ENCODE results near the gene SNX32.
A peak's percentile ranks its signal among the peaks of the same experiment; 100 is the strongest.
"Not testable (repeated sequence)": the region's sequence is repeated elsewhere in the genome, so short reads cannot be mapped to it uniquely, and the experiment has no call there.

The SNX32 gene

GRCh38 chr11:65817835-65818680 is 15.7 kb upstream of the SNX32 start:
- peaks cover 39% of the 10 kb centered on the region for H3K4me1 Mint-ChIP-seq
- peak; percentile 99 for DNase-seq
- peaks cover 11% of the 10 kb centered on the region for H3K36me3 Mint-ChIP-seq (ENCODE audit: low read depth)
- H3K27me3 Mint-ChIP-seq (ENCODE audit: low read depth, poor library complexity): peaks cover 26% of the 10 kb centered on the region
- H3K4me3 Mint-ChIP-seq: peak overlapping the region; percentile 87
- no peaks in the 10 kb centered on the region for H3K9me3 Mint-ChIP-seq
- no peak overlapping the region for H3K27ac Mint-ChIP-seq
- peak; percentile 99 for TF ChIP-seq CTCF (IDR thresholded peaks at IDR 0.05)

GRCh38 chr11:65821107-65821506 is 12.7 kb upstream of the SNX32 start:
- H3K4me3 Mint-ChIP-seq: no peak overlapping the region
- no peak for TF ChIP-seq CTCF (IDR thresholded peaks at IDR 0.05)
- no peak for DNase-seq
- peaks cover 6% of the 10 kb centered on the region for H3K36me3 Mint-ChIP-seq (ENCODE audit: low read depth)
- H3K9me3 Mint-ChIP-seq: no peaks in the 10 kb centered on the region
- peaks cover 34% of the 10 kb centered on the region for H3K4me1 Mint-ChIP-seq
- H3K27ac Mint-ChIP-seq: peak overlapping the region; percentile 54
- peaks cover 25% of the 10 kb centered on the region for H3K27me3 Mint-ChIP-seq (ENCODE audit: low read depth, poor library complexity)

GRCh38 chr11:65822776-65823528 is 10.8 kb upstream of the SNX32 start:
- Mint-ChIP-seq H3K27me3 (ENCODE audit: low read depth, poor library complexity) (peaks cover 9% of the 10 kb centered on the region), H3K36me3 (ENCODE audit: low read depth) (no peaks in the 10 kb centered on the region), H3K27ac (no peak overlapping the region), H3K4me3 (no peak overlapping the region), H3K4me1 (peaks cover 18% of the 10 kb centered on the region), H3K9me3 (no peaks in the 10 kb centered on the region)
- no peak for TF ChIP-seq CTCF (IDR thresholded peaks at IDR 0.05)
- no peak for DNase-seq

- Mint-ChIP-seq H3K4me1 (peaks cover 21% of the 10 kb centered on the region), H3K27me3 (ENCODE audit: low read depth, poor library complexity) (peaks cover 16% of the 10 kb centered on the region), H3K4me3 (no peak overlapping the region), H3K27ac (no peak overlapping the region), H3K36me3 (ENCODE audit: low read depth) (no peaks in the 10 kb centered on the region), H3K9me3 (no peaks in the 10 kb centered on the region)
- no peak for TF ChIP-seq CTCF (IDR thresholded peaks at IDR 0.05)
- DNase-seq: no peak
Observed at GRCh38 chr11:65826984-65827735, 6.6 kb upstream of the SNX32 start.

GRCh38 chr11:65829459-65829858 is 4.3 kb upstream of the SNX32 start:
- no peaks in the 10 kb centered on the region for H3K36me3 Mint-ChIP-seq (ENCODE audit: low read depth)
- no peak overlapping the region for H3K27ac Mint-ChIP-seq
- no peaks in the 10 kb centered on the region for H3K9me3 Mint-ChIP-seq
- no peak for TF ChIP-seq CTCF (IDR thresholded peaks at IDR 0.05)
- peaks cover 21% of the 10 kb centered on the region for H3K27me3 Mint-ChIP-seq (ENCODE audit: low read depth, poor library complexity)
- H3K4me3 Mint-ChIP-seq: no peak overlapping the region
- DNase-seq: no peak
- peaks cover 21% of the 10 kb centered on the region for H3K4me1 Mint-ChIP-seq

GRCh38 chr11:65832231-65832630 is 1.5 kb upstream of the SNX32 start:
- H3K4me3 Mint-ChIP-seq: peak overlapping the region; percentile 16

More at GRCh38 chr11:65832231-65832630, 1.5 kb upstream of the SNX32 start:
- not testable (repeated sequence) for DNase-seq; H3K27ac Mint-ChIP-seq; H3K9me3 Mint-ChIP-seq; H3K36me3 Mint-ChIP-seq (ENCODE audit: low read depth)
- Mint-ChIP-seq H3K4me1 (peaks cover 21% of the 10 kb centered on the region), H3K27me3 (ENCODE audit: low read depth, poor library complexity) (peaks cover 21% of the 10 kb centered on the region)

All from nephron progenitor cell (in vitro differentiated cells).